Measurements from ENCODE around the gene LGALS12. TPM values are rescaled to one million over a fixed set of nuclear protein-coding genes. Genes with fewer than 3 reads are reported as not detected.
A peak's percentile ranks its signal among the peaks of the same experiment; 100 is the strongest.

Gene LGALS12, protein sequence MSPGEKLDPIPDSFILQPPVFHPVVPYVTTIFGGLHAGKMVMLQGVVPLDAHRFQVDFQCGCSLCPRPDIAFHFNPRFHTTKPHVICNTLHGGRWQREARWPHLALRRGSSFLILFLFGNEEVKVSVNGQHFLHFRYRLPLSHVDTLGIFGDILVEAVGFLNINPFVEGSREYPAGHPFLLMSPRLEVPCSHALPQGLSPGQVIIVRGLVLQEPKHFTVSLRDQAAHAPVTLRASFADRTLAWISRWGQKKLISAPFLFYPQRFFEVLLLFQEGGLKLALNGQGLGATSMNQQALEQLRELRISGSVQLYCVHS
- not detected for polyA plus RNA-seq (2012; ENCODE audit: insufficient read depth, insufficient read length)

- no peak within 1 kb of the TSS for H3K4me3 ChIP-seq (ENCODE audit: low read length)
- peak; percentile 23 for DNase-seq (ENCODE audit: low read depth, low spot score)
Measured at GRCh38 chr11:63505857-63506528, at the start of gene LGALS12. TSS of gene LGALS12 (plus strand) at chr11:63506084. CDS start at chr11:63506459, 375 bp downstream.

DNA sequence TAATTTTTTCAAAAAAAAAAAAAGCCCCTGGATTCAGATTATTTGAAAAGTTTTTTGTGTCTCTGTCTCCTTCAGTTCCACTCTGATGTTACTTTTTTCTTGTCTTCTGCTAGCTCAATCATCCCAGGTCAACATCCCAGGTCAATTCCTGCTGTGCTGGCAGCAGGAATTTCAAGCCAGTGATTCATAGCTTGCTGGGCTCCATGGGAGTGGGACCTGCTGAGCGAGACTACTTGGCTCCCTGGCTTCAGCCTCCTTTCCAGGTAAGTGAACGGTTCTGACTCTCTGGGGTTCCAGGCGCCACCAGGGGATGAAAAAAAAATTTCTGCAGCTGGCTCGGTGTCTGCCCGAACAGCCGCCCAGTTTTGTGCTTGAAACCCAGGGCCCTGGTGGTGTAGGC is 46.3 kb upstream of the LGALS12 start:
- no peak overlapping the region for H3K4me3 ChIP-seq (ENCODE audit: low read length)
- no peak for DNase-seq (ENCODE audit: low read depth, low spot score)

- DNase-seq (ENCODE audit: low read depth, low spot score): no peak
- H3K4me3 ChIP-seq (ENCODE audit: low read length): no peak overlapping the region
Measured at GRCh38 chr11:63462137-63462536, 43.7 kb upstream of the LGALS12 start.

DNA sequence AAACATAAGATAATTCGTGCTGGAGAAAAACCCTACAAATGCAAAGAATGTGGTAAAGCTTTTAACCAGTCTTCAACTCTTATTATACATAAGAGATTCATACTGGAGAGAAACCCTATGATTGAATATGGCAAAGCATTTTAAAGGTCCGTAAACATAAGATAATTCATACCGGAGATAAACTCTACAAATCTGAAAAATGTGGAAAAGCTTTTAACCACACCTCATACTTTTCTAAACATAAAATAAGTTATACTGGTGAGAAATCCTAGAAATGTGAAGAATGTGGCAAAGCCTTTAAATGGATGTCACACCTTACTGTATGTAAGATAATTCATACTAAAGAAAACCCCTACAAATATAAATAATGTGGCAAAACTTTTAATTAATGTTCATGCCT is 35.6 kb upstream of the LGALS12 start:
- no peak for DNase-seq (ENCODE audit: low read depth, low spot score)
- no peak overlapping the region for H3K4me3 ChIP-seq (ENCODE audit: low read length)

DNA sequence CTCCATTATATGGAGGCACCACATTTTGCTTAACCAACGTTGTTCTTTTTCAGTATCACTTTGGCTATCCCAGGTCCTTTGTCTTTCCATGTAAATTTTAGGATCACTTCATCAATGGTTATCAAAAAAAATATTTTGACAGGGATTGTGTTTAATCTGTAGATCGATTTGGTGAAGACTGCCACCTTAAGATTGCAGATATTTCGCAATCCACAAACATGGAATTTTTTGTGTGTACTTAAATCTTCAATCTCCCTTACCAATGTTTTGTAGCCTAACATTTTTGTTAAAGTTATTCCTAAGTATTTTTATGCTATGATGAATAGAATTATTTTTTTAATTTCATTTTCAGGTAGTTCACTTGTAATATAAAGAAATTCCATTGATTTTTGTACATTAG is 33.5 kb upstream of the LGALS12 start:
- DNase-seq (ENCODE audit: low read depth, low spot score): no peak
- H3K4me3 ChIP-seq (ENCODE audit: low read length): no peak overlapping the region

DNA sequence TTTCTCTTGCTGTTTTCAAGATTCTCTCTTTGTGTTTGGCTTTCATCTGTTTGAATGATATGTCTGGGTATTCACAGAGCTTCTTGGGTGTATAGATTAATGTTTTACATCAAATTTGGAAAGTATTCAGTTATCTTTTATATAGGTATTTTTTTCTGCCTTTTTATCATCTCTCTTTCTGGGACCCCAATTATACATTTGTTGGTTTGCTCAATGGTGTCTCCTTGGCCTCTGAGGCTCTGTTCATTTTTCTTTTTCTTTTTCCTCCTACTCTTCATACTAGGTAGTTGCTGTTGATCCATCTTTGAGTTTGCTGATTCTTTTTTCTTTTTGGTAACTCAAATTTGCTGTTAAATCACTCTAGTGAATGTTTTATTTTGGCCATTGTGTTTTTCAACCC is 29.3 kb upstream of the LGALS12 start:
- no peak overlapping the region for H3K4me3 ChIP-seq (ENCODE audit: low read length)
- no peak for DNase-seq (ENCODE audit: low read depth, low spot score)

DNA sequence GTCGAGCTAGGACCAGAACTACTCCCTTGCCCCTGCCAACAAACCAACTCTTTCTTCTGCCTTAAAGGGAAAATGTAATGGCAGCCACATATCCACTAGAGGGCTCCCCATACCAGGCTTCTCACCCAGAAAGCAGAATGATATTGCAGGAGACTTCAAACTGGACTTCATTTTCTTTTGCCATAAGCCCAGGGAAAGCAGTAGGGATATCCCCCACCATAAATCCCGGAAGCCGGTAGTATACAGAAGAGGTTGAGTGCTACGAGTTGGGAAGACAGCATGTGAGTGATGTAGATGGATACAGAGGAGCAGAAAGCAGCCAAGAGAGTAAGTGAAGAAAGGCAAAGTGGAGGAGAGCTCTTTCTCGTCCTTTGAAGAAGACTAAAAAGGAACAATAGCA is 27.0 kb upstream of the LGALS12 start:
- peak; percentile 66 for DNase-seq (ENCODE audit: low read depth, low spot score)
- H3K4me3 ChIP-seq (ENCODE audit: low read length): no peak overlapping the region

DNA sequence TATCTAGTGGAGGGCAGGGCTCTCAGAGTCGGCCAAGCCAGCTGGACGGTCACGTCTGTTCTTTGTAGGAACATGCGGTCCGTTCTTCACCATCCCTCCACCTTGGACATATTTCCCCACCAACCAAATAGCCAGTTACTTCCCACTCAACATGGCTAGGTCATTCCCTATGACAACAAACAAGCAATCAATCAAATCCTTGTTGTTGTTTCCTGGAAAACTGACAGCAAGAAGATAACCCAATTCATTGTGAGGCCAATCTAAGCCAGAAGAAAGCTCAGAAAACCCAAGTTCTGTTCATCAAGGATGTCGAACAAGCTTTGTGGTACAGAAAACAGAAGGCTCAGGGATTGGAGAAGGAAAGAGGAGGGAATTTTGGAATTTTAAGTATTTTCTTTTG is 25.8 kb upstream of the LGALS12 start:
- DNase-seq (ENCODE audit: low read depth, low spot score): no peak
- H3K4me3 ChIP-seq (ENCODE audit: low read length): no peak overlapping the region

DNA sequence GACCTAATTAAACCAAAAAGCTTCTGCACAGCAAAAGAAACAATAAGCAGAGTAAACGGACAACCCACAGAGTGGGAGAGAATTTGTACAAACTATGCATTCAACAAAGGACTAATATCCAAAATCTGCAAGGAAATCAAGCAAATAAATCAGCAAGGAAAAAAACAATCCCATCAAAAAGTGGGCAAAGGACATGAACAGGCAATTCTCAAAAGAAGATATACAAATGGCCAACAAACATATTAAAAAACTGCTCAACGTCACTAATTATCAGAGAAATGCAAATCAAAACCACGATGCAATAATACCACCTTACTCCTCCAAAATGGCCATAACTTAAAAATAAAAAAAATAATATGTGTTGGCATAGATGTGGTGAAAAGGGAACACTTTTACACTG is 20.1 kb upstream of the LGALS12 start:
- no peak for DNase-seq (ENCODE audit: low read depth, low spot score)
- H3K4me3 ChIP-seq (ENCODE audit: low read length): no peak overlapping the region

GRCh38 chr11:63488789-63489188 is 17.1 kb upstream of the LGALS12 start:
- no peak overlapping the region for H3K4me3 ChIP-seq (ENCODE audit: low read length)
- no peak for DNase-seq (ENCODE audit: low read depth, low spot score)

GRCh38 chr11:63489879-63490278 is 16.0 kb upstream of the LGALS12 start:
- H3K4me3 ChIP-seq (ENCODE audit: low read length): no peak overlapping the region
- DNase-seq (ENCODE audit: low read depth, low spot score): peak; percentile 19

DNA sequence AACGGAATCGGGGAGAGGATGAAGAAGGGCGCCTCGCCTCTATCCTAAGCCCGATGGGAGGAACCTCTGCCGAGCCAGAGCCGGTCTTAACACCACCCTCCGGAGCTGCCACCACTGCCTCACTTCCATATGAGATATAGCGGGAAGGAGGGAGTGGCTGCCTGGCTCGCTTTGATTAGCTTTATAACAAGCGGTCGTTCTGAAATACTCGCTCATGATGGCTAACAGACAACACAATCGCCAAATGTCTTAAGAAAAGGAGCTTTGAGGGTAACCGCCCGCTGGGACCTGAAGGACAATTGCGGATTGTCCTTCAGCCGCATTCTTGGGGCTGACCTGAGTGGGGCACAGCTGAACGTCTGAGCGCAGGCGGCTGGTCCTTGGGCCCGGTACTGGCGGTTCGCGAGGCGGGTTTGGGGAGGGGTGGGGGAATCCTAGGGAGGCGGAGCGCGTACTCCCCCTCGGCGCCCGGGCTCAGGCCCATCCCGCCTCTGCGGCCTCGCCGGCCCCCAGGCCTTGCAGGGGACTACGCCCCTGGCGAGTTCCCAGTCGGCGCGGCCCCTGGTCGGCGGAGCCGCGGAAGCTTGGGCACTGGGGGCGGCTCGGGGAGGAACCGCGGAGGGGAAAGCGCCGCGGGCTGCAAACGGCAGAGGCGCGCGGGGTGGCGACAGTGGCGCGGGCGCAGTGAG is 15.2 kb upstream of the LGALS12 start, which contains the start of gene PLAAT5:
TSS of gene PLAAT5 (minus strand) at position 617 of the 689 bp plus-strand sequence. CDS start at position 484, 133 bp downstream.
- peak within 1 kb of the TSS; percentile 55 for H3K4me3 ChIP-seq (ENCODE audit: low read length)
- DNase-seq (ENCODE audit: low read depth, low spot score): no peak

GRCh38 chr11:63491240-63491587 is 14.7 kb upstream of the LGALS12 start:
- DNase-seq (ENCODE audit: low read depth, low spot score): no peak

DNA sequence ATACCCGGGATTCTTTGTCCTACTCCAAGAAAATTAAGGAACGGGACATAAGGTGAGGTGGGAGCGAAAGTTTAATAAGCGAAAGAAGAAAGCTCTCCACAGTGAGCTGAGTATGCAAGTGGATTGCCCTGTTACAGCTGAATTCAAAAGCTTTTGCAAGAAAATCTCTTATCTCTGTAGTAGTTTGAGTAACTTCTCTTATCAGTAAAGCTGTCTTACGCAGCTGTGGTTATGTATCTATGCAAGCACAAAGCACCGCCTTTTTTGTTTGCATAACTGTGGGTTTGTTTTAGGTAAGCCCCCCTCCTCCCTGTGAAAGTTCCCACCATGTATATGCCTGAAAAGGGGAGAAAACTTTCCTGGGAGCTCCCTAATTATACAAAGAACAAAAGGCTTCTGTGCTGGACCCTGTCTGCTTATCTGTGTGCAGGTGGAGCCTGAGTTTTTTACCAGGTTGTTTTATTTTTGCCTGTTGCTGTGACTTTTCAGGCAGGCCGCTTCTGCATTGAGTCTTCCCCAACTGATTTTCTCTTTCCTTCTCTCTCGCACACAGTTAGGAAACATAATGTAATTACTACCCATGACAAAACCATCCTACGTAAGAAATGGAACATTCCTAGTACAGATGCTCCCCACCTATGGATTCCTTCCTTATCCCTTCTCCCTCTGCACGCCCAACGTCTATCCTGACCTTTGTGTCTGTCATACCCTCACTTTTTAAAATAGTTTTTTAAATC is 14.1 kb upstream of the LGALS12 start:
- H3K4me3 ChIP-seq (ENCODE audit: low read length): peak overlapping the region; percentile 55
- peak; percentile 89 for DNase-seq (ENCODE audit: low read depth, low spot score)

More at GRCh38 chr11:63491240-63491587, 14.7 kb upstream of the LGALS12 start:
- peak overlapping the region; percentile 55 for H3K4me3 ChIP-seq (ENCODE audit: low read length)

- no peak overlapping the region for H3K4me3 ChIP-seq (ENCODE audit: low read length)
- DNase-seq (ENCODE audit: low read depth, low spot score): no peak
Measured at GRCh38 chr11:63492441-63492840, 13.4 kb upstream of the LGALS12 start.

- DNase-seq (ENCODE audit: low read depth, low spot score): no peak
Measured at GRCh38 chr11:63493127-63493526, 12.8 kb upstream of the LGALS12 start.

GRCh38 chr11:63494975-63495374 is 10.9 kb upstream of the LGALS12 start:
- H3K4me3 ChIP-seq (ENCODE audit: low read length): no peak overlapping the region
- no peak for DNase-seq (ENCODE audit: low read depth, low spot score)

More at GRCh38 chr11:63493127-63493526, 12.8 kb upstream of the LGALS12 start:
- no peak overlapping the region for H3K4me3 ChIP-seq (ENCODE audit: low read length)

DNA sequence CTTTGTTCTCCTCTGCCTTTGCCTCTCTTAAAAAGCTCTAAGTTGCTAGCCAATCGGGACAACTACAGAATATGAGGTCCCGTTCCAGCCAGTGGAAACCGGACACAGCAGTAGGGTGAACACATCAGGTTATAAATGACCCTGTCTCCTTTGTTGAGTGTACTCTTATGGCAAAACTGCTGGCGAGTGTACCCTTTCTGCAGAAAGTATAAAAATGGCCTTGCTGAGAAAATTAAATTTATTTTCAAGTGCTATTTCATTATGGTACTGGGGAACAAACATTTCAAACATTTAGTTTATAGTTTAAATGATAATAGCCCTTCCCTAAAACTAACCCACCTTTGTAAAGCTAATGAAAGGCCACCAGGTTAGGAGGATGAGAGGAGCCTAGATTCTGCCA is 6.0 kb upstream of the LGALS12 start:
- H3K4me3 ChIP-seq (ENCODE audit: low read length): no peak overlapping the region
- DNase-seq (ENCODE audit: low read depth, low spot score): no peak

GRCh38 chr11:63501236-63501635 is 4.6 kb upstream of the LGALS12 start:
- no peak overlapping the region for H3K4me3 ChIP-seq (ENCODE audit: low read length)
- no peak for DNase-seq (ENCODE audit: low read depth, low spot score)
